Loucy (cell line): Measurements from ENCODE around the gene PRRX1.

ENCODE experiments used
- CTCF ChIP-seq: fragments of 200-600 bp; sonication (generic); conservative IDR thresholded peaks from 2 replicates; pipeline ENCODE4 v1.5.1; 2014; ENCODE audit warnings: mild to moderate bottlenecking, antibody characterized with exemption, low read length
- EZH2phosphoT487 ChIP-seq: fragments of 200-600 bp; IDR thresholded peaks from 2 replicates; pipeline ENCODE4 v1.6.1; 2018; ENCODE audit warnings: antibody characterized with exemption, mild to moderate bottlenecking, moderate library complexity, borderline replicate concordance

DNA sequence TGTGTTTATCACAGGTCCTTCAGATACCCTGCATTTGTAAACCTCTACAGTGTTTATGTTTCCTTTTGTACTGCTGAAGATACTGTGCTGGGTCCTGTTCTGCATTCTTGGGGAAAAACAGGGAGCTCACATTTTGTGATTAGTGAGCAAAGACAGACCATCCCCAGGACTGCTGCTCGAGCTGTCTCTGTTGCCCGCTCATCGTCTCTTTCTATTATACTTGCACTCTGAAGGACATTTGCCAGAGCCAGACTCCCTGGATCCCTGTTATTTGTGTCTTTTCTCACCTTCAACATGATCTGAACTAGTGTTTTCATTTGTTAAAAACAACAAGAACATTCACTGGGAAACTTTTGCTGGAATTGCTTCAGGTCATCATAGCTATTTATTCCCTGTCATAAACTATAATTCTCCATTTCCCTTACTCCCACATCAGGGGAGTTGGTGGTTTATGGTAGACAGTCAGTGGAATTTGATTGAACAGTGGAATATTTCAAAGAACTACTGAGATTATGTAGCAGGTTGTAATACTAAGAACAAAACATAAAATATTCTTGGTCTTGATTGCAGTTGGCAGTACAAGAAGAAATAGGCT lies 53.0 kb downstream of the PRRX1 start:
- TF ChIP-seq CTCF, result no peak
- no peak for TF ChIP-seq EZH2phosphoT487
